Measurements from ENCODE around the gene KLB.

The KLB gene

GRCh38 chr4:39427520-39428114 is 20.9 kb downstream of the KLB start:
- TF ChIP-seq SIN3A (IDR thresholded peaks at IDR 0.05; ENCODE audit: borderline replicate concordance, insufficient read depth, low read length), result no peak
- TF ChIP-seq, protein P1, sequence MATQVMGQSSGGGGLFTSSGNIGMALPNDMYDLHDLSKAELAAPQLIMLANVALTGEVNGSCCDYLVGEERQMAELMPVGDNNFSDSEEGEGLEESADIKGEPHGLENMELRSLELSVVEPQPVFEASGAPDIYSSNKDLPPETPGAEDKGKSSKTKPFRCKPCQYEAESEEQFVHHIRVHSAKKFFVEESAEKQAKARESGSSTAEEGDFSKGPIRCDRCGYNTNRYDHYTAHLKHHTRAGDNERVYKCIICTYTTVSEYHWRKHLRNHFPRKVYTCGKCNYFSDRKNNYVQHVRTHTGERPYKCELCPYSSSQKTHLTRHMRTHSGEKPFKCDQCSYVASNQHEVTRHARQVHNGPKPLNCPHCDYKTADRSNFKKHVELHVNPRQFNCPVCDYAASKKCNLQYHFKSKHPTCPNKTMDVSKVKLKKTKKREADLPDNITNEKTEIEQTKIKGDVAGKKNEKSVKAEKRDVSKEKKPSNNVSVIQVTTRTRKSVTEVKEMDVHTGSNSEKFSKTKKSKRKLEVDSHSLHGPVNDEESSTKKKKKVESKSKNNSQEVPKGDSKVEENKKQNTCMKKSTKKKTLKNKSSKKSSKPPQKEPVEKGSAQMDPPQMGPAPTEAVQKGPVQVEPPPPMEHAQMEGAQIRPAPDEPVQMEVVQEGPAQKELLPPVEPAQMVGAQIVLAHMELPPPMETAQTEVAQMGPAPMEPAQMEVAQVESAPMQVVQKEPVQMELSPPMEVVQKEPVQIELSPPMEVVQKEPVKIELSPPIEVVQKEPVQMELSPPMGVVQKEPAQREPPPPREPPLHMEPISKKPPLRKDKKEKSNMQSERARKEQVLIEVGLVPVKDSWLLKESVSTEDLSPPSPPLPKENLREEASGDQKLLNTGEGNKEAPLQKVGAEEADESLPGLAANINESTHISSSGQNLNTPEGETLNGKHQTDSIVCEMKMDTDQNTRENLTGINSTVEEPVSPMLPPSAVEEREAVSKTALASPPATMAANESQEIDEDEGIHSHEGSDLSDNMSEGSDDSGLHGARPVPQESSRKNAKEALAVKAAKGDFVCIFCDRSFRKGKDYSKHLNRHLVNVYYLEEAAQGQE (IDR thresholded peaks at IDR 0.05; ENCODE audit: insufficient read depth in 1 of 2, low read depth in 2 of 2, low read length in 2 of 2), result no peak

DNA sequence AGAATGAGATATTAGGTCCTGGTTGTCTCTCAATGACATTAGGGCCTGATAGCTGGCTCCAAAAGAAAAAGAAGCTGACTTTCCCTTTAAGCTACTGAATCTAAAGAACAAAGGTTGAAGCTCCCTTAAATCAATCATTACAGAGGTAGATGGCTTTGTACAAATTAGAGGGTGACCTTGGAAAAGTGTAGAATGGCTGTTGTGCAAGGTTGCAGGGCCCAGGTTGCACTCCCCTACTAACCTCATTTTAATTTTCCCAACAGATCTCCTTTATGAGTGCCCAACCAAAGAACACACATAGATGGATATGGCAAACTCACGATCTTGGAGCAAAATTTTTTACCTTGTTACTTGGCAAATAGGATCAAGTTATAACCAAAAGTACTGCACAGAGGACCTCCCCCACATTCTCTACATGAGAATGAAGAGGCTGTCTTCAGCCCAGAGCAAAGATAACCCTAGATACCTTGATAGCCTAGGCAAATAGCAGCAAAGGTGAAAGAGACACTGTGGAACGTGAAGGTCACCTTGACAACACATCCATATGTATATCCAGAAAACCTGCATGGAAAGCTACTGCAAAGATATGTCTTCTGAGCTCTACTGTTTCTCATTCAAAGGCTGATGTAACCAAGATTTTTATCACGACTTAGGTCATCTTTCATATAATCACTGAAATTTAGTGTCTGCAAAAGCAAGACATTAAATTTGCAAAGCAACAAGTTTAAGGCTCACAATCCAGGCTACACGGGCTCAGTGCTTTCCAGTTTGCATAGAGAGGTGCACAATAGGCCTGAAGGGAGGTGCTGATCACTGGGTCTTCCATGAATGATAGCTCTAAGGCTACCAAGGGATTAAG is 23.0 kb downstream of the KLB start:
- TF ChIP-seq, protein P1 (IDR thresholded peaks at IDR 0.05; ENCODE audit: insufficient read depth in 1 of 2, low read depth in 2 of 2, low read length in 2 of 2), result no peak
- TF ChIP-seq SIN3A (IDR thresholded peaks at IDR 0.05; ENCODE audit: borderline replicate concordance, insufficient read depth, low read length) (no peak), TAF1 (IDR thresholded peaks at IDR 0.05; ENCODE audit: borderline replicate concordance, insufficient read depth, low read length) (no peak), FOXP2 (optimal IDR thresholded peaks at IDR 0.05; ENCODE audit: borderline replicate concordance, extremely low read depth, extremely low read length, insufficient read depth) (no peak), POLR2AphosphoS5 (IDR thresholded peaks at IDR 0.05; ENCODE audit: low read depth, low read length) (no peak)

DNA sequence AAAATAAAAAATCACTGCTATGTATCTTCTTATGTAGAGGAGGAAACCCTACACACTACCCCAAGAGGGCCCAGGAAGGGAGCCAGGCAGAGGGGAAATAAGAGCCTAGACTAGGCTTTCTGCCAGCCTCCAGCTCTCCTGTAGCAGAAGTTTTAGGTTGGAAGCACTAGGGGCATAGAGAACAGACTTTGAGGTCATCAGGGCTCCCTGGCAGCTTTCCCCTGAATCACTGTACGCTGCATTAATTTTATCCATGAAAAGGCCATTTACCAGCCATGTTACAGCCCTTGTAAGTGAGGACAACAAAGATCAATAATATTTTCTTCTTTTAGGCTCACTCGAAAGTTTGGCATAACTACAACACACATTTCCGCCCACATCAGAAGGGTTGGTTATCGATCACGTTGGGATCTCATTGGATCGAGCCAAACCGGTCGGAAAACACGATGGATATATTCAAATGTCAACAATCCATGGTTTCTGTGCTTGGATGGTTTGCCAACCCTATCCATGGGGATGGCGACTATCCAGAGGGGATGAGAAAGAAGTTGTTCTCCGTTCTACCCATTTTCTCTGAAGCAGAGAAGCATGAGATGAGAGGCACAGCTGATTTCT is 27.3 kb downstream of the KLB start:
- no peak for TF ChIP-seq TAF1 (IDR thresholded peaks at IDR 0.05; ENCODE audit: borderline replicate concordance, insufficient read depth, low read length)
- TF ChIP-seq, protein P1 (IDR thresholded peaks at IDR 0.05; ENCODE audit: insufficient read depth in 1 of 2, low read depth in 2 of 2, low read length in 2 of 2), result no peak
- TF ChIP-seq SIN3A (IDR thresholded peaks at IDR 0.05; ENCODE audit: borderline replicate concordance, insufficient read depth, low read length), result no peak
- no peak for TF ChIP-seq FOXP2 (optimal IDR thresholded peaks at IDR 0.05; ENCODE audit: borderline replicate concordance, extremely low read depth, extremely low read length, insufficient read depth)
- TF ChIP-seq POLR2AphosphoS5 (IDR thresholded peaks at IDR 0.05; ENCODE audit: low read depth, low read length), result no peak

DNA sequence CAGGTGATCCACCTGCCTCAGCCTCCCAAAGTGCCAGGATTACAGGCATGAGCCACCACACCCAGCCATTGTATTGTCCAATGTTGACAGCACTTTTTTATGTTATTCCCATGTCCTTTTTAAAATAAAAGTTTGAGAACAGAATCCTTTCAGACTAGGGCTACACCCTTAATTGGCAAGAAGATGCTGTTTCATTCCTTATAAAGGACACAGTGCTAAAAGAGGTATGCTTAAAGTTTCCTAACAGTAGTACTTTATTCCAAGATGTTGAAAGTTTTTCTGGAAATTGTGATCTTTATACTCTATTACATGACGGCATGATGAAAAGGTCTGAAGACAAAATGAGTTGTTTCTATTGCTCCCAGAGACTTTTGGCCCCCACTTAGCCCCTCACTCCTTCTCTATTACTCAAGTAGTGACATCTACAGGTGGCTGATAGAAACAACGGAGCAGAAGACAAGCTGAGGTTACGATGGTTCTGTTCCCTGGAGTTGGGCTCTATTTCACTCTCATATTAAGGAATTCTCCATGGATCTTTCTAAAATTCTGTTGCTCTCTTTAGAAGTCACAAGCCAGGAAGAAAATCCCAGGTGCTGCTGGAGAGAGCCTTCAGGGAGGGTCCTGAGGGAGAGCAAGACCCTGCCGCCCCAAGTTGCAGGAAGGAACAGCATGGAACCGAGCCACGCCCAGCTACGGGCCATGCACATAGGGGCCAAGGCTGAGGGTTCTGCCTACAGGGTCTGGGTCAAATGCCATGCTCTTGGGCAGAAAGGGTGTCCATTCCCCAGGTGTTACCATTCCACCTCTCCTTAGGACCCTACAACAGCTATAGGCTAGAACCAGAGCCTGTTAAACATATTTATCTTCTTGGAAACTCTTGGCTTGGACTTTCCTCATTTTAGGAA is 29.2 kb downstream of the KLB start:
- TF ChIP-seq POLR2AphosphoS5 (IDR thresholded peaks at IDR 0.05; ENCODE audit: low read depth, low read length) (no peak), SIN3A (IDR thresholded peaks at IDR 0.05; ENCODE audit: borderline replicate concordance, insufficient read depth, low read length) (no peak), TAF1 (IDR thresholded peaks at IDR 0.05; ENCODE audit: borderline replicate concordance, insufficient read depth, low read length) (no peak), FOXP2 (optimal IDR thresholded peaks at IDR 0.05; ENCODE audit: borderline replicate concordance, extremely low read depth, extremely low read length, insufficient read depth) (no peak)
- TF ChIP-seq, protein P1 (IDR thresholded peaks at IDR 0.05; ENCODE audit: insufficient read depth in 1 of 2, low read depth in 2 of 2, low read length in 2 of 2), result no peak

Measured in PFSK-1 (cell line).